C1 segment of cervical spinal cord (tissue), 14 donors: Measurements from ENCODE around the gene BUD23.
"Not testable (repeated sequence)": the region's sequence is repeated elsewhere in the genome, so short reads cannot be mapped to it uniquely, and the experiment has no call there.

Source experiments
- DNase-seq, 14 donors: peaks; one replicate each; lab custom pipeline; 2025; lab: John Stamatoyannopoulos, UW

Gene BUD23

GRCh38 chr7:73668103-73668885, 15.1 kb upstream of the BUD23 start:
- DNase-seq: peak in 2 of 14 donors; percentile 26 to 31

- no peak for DNase-seq
Observed at GRCh38 chr7:73668886-73669230, 14.5 kb upstream of the BUD23 start.

- no peak for DNase-seq
Observed at GRCh38 chr7:73669288-73669701, 14.1 kb upstream of the BUD23 start.

- no peak for DNase-seq
Observed at GRCh38 chr7:73669858-73670385, 13.5 kb upstream of the BUD23 start.

GRCh38 chr7:73671322-73671661, 12.1 kb upstream of the BUD23 start:
- DNase-seq: no peak

- no peak for DNase-seq
Observed at GRCh38 chr7:73671857-73672445, 11.4 kb upstream of the BUD23 start.

- DNase-seq: no peak
Observed at GRCh38 chr7:73674468-73675124, 8.8 kb upstream of the BUD23 start.

- not testable (repeated sequence) for DNase-seq
Observed at GRCh38 chr7:73676062-73676461, 7.3 kb upstream of the BUD23 start.

GRCh38 chr7:73678862-73679261, 4.5 kb upstream of the BUD23 start:
- no peak for DNase-seq

- DNase-seq: no peak
Observed at GRCh38 chr7:73679709-73680108, 3.7 kb upstream of the BUD23 start.

GRCh38 chr7:73680501-73680900, 2.9 kb upstream of the BUD23 start:
- no peak for DNase-seq

GRCh38 chr7:73681031-73681430, 2.4 kb upstream of the BUD23 start:
- DNase-seq: no peak

- no peak for DNase-seq
Observed at GRCh38 chr7:73682745-73683055, 697 bp upstream of the BUD23 start.

- no peak for DNase-seq
Observed at GRCh38 chr7:73683788-73684693, 644 bp downstream of the BUD23 start.

- DNase-seq: no peak
Observed at GRCh38 chr7:73685311-73685710, 1.9 kb downstream of the BUD23 start.

- no peak for DNase-seq
Observed at GRCh38 chr7:73688288-73688687, 4.9 kb downstream of the BUD23 start.

- DNase-seq: no peak
Observed at GRCh38 chr7:73690646-73691045, 7.2 kb downstream of the BUD23 start.

- DNase-seq: no peak
Observed at GRCh38 chr7:73696372-73696771, 13.0 kb downstream of the BUD23 start.

- no peak for DNase-seq
Observed at GRCh38 chr7:73698410-73698809, 15.0 kb downstream of the BUD23 start.

- DNase-seq: no peak
Observed at GRCh38 chr7:73699370-73700068, 16.1 kb downstream of the BUD23 start.

GRCh38 chr7:73700069-73700423, 16.6 kb downstream of the BUD23 start:
- DNase-seq: no peak
